ENCODE results near the gene ZNF580. TPM values are rescaled to one million over a fixed set of nuclear protein-coding genes. Genes with fewer than 3 reads are reported as not detected.

Gene ZNF580
- total and polyA plus RNA-seq, 3 donors from 2014 or later: 21.7 to 38.0 (median 37.6) TPM

GRCh38 chr19:55681131-55682092 lies 40.6 kb downstream of the ZNF580 start:
- Histone ChIP-seq H3K27me3 (no peaks in the 10 kb centered on the region), H3K4me1 (peaks cover 58% of the 10 kb centered on the region), H3K36me3 (ENCODE audit: low read depth, missing control alignments) (no peaks in the 10 kb centered on the region), H3K4me3 (no peak overlapping the region), H3K9me3 (no peaks in the 10 kb centered on the region), H3K27ac (peak overlapping the region in 1 of 2 donors; percentile 71)
- intact Hi-C loops (cut with DNase I; ENCODE audit: low total_unique reads): no loop called here
- TF ChIP-seq POLR2A (IDR thresholded peaks at IDR 0.05) (no peak), CTCF (IDR thresholded peaks at IDR 0.05) (no peak)
- peak; percentile 63 for DNase-seq
- 63 to 70% methylated on average over 9 of the region's 9 CpGs for WGBS, 2 donors

- intact Hi-C loops (cut with DNase I; ENCODE audit: low total_unique reads): no loop called here
- H3K27me3 ChIP-seq: no peaks in the 10 kb centered on the region
- H3K4me1 ChIP-seq: peaks cover 51% of the 10 kb centered on the region
- TF ChIP-seq POLR2A (IDR thresholded peaks at IDR 0.05) (no peak), CTCF (IDR thresholded peaks at IDR 0.05) (no peak)
- H3K27ac ChIP-seq: no peak overlapping the region
- H3K9me3 ChIP-seq: no peaks in the 10 kb centered on the region
- DNase-seq: no peak
- H3K36me3 ChIP-seq (ENCODE audit: low read depth, missing control alignments): no peaks in the 10 kb centered on the region
- WGBS, 2 donors: 78 to 90% methylated on average over 22 of the region's 22 CpGs
- H3K4me3 ChIP-seq: no peak overlapping the region
Observed at GRCh38 chr19:55683449-55684261, 42.9 kb downstream of the ZNF580 start.

- TF ChIP-seq POLR2A (IDR thresholded peaks at IDR 0.05) (no peak), CTCF (IDR thresholded peaks at IDR 0.05) (no peak)
- 94% methylated on average over 56 to 60 of the region's 60 CpGs for WGBS, 2 donors
- H3K27me3 ChIP-seq: no peaks in the 10 kb centered on the region
- intact Hi-C loops (cut with DNase I; ENCODE audit: low total_unique reads): no loop called here
- DNase-seq: no peak
- H3K4me3 ChIP-seq: no peak overlapping the region
- no peak overlapping the region for H3K27ac ChIP-seq
- peaks cover 48% of the 10 kb centered on the region for H3K4me1 ChIP-seq
- H3K36me3 ChIP-seq (ENCODE audit: low read depth, missing control alignments): no peaks in the 10 kb centered on the region
- no peaks in the 10 kb centered on the region for H3K9me3 ChIP-seq
Observed at GRCh38 chr19:55684946-55685681, 44.3 kb downstream of the ZNF580 start.

- peak overlapping the region in 1 of 2 donors; percentile 11 for H3K27ac ChIP-seq
- H3K4me1 ChIP-seq: peaks cover 41% of the 10 kb centered on the region
- DNase-seq: no peak
- 93% methylated on average over 5 to 6 of the region's 6 CpGs for WGBS, 2 donors
- H3K9me3 ChIP-seq: no peaks in the 10 kb centered on the region
- intact Hi-C loops (cut with DNase I; ENCODE audit: low total_unique reads): no loop called here
- no peak for TF ChIP-seq POLR2A (IDR thresholded peaks at IDR 0.05)
- no peak for TF ChIP-seq CTCF (IDR thresholded peaks at IDR 0.05)
- H3K4me3 ChIP-seq: no peak overlapping the region
- H3K36me3 ChIP-seq (ENCODE audit: low read depth, missing control alignments): no peaks in the 10 kb centered on the region
- H3K27me3 ChIP-seq: no peaks in the 10 kb centered on the region
Observed at GRCh38 chr19:55685776-55686175, 45.0 kb downstream of the ZNF580 start.
